ENCODE measurements around the gene VPS13D. TPM values are rescaled to one million over a fixed set of nuclear protein-coding genes. Genes with fewer than 3 reads are reported as not detected.

Gene VPS13D
- total and polyA plus RNA-seq, 10 of the 15 experiments (the other 5 are each of a cell fraction or from before 2014, with no cell fraction given) = 1.4 to 16.9 (median 8.5) TPM

- Histone ChIP-seq H2AFZ (ENCODE audit: control insufficient read depth, low read depth, low read length) (no peak overlapping the region), H3K4me2 (ENCODE audit: control insufficient read depth, insufficient read depth) (no peak overlapping the region), H3K27ac (ENCODE audit: control insufficient read depth, insufficient read depth) (no peak overlapping the region), H3K27me3 (replicated peaks in 1 of 2; ENCODE audit: control insufficient read depth in 2 of 2, insufficient read depth in 2 of 2, low read length in 1 of 2) (no peaks in the 10 kb centered on the region), H3K9me3 (replicated peaks; ENCODE audit: control insufficient read depth, insufficient read depth, low read length) (no peaks in the 10 kb centered on the region), H3K4me1 (ENCODE audit: control insufficient read depth, insufficient read depth, low read length) (no peaks in the 10 kb centered on the region), H3K36me3 (ENCODE audit: control insufficient read depth in 2 of 2, insufficient read depth in 2 of 2, low read length in 1 of 2) (peaks cover 0 to 4% of the 10 kb centered on the region in 2 experiments; a peak in 1 of 4 replicates), H4K20me1 (ENCODE audit: control insufficient read depth, insufficient read depth) (no peaks in the 10 kb centered on the region), H3K4me3 (no peak overlapping the region), H3K79me2 (ENCODE audit: control insufficient read depth, insufficient read depth, low read length) (no peaks in the 10 kb centered on the region), H3K9ac (ENCODE audit: control insufficient read depth, insufficient read depth, low read length) (no peak overlapping the region)
- ChIA-PET POLR2A (interaction anchor here (0.5 kb wide), 1 partner anchor 156 kb away, joined by 4 read pairs; no protein-coding TSS in a partner anchor), SMC1A (ENCODE audit: uncharacterized antibody, unreplicated experiment) (interaction anchor here (0.7 to 1.6 kb wide), 3 partner anchors 15 to 92 kb away, joined by 3 to 4 read pairs (median 3); no protein-coding TSS in a partner anchor), CTCF (interaction anchor here (0.6 to 1.3 kb wide), 4 partner anchors 9 to 796 kb away, joined by 3 to 6 read pairs (median 3); no protein-coding TSS in a partner anchor), RAD21 (ENCODE audit: unreplicated experiment) (no interaction called here)
- DNase-seq (ENCODE audit: low read depth, low spot score) (no peak), ATAC-seq (no peak), FAIRE-seq (no peak)
- 97% methylated on average over 5 of the region's 5 CpGs for WGBS (ENCODE audit: insufficient coverage, insufficient replicate concordance, low lambda C conversion rate, missing lambda C conversion rate)
- no TSS peak for BruUV-seq (replicated peaks)
- intact Hi-C loops (cut with micrococcal nuclease; ENCODE audit: unreplicated experiment) (no loop called here), in situ Hi-C loops (cut with MboI) (no loop called here)
- TF ChIP-seq MXI1 (IDR thresholded peaks at IDR 0.05; ENCODE audit: low read depth, low read length) (no peak), PML (IDR thresholded peaks at IDR 0.05; ENCODE audit: low read length) (no peak), CEBPZ (IDR thresholded peaks at IDR 0.05; ENCODE audit: low read depth, low read length) (no peak), E4F1 (IDR thresholded peaks at IDR 0.05; ENCODE audit: borderline replicate concordance, partially characterized antibody) (no peak), ATF7 (IDR thresholded peaks at IDR 0.05; ENCODE audit: low read depth) (no peak), RELB (IDR thresholded peaks at IDR 0.05; ENCODE audit: low read depth) (no peak), FOXM1 (IDR thresholded peaks at IDR 0.05; ENCODE audit: low read depth, low read length) (no peak), KAT2A (conservative IDR thresholded peaks at IDR 0.05; ENCODE audit: control insufficient read depth, low read depth, low read length) (no peak), NBN (IDR thresholded peaks at IDR 0.05) (no peak), CHD1 (IDR thresholded peaks at IDR 0.05; ENCODE audit: low read depth, low read length) (no peak)
- TF ChIP-seq, protein P1, sequence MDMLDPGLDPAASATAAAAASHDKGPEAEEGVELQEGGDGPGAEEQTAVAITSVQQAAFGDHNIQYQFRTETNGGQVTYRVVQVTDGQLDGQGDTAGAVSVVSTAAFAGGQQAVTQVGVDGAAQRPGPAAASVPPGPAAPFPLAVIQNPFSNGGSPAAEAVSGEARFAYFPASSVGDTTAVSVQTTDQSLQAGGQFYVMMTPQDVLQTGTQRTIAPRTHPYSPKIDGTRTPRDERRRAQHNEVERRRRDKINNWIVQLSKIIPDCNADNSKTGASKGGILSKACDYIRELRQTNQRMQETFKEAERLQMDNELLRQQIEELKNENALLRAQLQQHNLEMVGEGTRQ (IDR thresholded peaks at IDR 0.05; ENCODE audit: borderline replicate concordance, low read depth, low read length) = no peak
- TF ChIP-seq, protein P2, sequence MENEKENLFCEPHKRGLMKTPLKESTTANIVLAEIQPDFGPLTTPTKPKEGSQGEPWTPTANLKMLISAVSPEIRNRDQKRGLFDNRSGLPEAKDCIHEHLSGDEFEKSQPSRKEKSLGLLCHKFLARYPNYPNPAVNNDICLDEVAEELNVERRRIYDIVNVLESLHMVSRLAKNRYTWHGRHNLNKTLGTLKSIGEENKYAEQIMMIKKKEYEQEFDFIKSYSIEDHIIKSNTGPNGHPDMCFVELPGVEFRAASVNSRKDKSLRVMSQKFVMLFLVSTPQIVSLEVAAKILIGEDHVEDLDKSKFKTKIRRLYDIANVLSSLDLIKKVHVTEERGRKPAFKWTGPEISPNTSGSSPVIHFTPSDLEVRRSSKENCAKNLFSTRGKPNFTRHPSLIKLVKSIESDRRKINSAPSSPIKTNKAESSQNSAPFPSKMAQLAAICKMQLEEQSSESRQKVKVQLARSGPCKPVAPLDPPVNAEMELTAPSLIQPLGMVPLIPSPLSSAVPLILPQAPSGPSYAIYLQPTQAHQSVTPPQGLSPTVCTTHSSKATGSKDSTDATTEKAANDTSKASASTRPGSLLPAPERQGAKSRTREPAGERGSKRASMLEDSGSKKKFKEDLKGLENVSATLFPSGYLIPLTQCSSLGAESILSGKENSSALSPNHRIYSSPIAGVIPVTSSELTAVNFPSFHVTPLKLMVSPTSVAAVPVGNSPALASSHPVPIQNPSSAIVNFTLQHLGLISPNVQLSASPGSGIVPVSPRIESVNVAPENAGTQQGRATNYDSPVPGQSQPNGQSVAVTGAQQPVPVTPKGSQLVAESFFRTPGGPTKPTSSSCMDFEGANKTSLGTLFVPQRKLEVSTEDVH (IDR thresholded peaks at IDR 0.05; ENCODE audit: low read depth, partially characterized antibody) = no peak
Observed at GRCh38 chr1:12370333-12370975, 140.6 kb downstream of the VPS13D start.
